NCI-H1105 treated with DMSO at 0.1 percent for 48 hours (cell line): ENCODE data around the gene CTNNB1.

Source experiments
- DNase-seq: peaks from one replicate; lab custom pipeline; 2025; lab: John Stamatoyannopoulos, UW

The CTNNB1 gene

DNA sequence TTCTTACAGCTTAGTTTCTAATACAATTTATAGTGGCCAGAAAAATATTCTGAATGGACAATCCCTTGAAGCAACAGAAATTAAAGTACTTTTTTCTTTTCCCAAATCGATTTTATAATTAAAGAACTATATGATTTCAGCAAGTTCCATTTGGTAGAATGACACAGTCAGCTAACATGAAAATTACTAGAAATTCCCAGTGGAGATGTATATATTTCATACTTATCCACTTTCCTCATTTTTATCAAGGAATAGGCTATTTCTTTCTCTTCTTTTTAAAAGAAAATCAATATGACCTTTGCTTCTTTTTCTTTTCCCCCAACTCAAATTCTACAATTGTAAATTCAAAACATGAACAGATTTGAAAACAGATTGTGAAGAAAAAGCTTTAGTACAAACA is 6.4 kb upstream of the CTNNB1 start:
- no peak for DNase-seq

DNA sequence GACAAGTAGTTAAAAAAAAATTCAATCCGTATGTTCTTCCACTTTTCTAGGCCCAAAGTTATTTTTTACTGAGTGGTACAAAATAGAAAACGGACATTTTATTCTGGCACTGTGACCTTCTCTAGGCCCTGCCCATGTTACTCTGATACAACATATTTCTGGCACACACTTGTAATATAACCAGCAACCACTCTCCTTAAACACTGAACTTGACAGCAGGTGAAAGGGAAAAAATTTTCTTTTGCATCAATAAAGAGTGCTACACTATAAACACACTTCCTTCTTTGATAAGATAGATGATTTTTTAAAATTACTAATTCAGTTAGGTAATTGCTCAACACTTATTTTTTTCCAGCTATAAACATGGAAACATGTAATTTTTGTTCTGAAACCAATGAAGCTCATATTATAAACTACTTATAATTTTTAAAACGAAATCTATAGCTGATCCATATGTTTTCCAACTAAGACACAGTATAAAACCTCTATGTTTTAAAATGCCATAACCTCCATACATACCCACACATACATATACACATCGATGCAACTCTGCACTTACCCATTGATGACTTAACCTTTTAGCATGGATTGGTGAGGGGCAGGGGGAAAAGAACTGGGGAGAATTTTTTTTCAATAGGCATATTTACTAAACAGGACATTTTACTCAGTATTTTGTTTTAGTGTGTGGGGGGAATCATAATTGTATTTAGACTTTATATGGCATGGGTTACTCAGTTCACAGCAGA is 5.3 kb upstream of the CTNNB1 start:
- peak; percentile 40 for DNase-seq

GRCh38 chr3:41194701-41195100 is 4.6 kb upstream of the CTNNB1 start:
- peak; percentile 71 for DNase-seq

- DNase-seq: peak; percentile 58
Measured at GRCh38 chr3:41195946-41196345, 3.4 kb upstream of the CTNNB1 start.

DNA sequence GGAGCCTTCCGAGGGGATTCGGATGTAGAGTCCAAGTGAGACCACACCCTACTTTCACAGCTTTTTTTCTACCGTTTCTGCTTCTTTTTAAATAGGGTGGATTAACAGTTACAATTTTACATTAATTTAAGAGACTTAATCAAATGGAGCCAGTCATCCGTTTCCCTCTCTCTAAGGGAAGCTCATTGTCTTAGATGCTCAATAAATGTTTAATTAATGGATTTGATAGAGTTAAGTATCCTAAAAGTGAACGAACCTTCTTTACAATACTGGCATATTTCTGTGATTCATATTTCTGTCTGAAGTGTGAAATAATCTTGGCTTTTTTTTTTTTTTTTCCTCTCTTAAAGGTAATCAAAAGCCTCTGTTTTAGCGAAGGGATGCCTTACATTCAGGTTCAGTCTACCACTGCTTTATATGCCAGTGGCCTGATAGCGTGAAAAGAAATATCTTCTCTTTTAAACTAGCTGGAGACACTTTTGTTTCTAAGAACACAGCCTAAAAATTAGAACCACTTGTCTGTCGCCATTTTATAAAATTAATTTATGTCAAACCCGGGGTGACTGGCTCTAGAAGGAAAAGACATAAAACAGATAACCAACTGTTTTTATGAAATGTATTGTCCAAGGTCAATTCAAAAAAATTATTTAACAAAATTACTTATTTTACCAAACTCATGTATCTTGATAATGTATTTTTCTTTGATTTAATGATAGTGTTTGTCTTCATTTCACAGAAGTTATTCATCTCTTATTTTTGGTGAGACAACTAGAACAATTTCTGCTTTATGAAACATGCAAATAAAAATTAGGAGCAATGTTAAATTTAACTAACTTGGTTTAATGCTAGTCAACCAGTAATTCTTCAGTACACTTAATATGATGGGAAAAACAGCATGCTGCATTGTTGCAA is 2.5 kb upstream of the CTNNB1 start:
- peak; percentile 4 for DNase-seq

GRCh38 chr3:41198046-41198445 is 1.3 kb upstream of the CTNNB1 start:
- DNase-seq: peak; percentile 40

DNA sequence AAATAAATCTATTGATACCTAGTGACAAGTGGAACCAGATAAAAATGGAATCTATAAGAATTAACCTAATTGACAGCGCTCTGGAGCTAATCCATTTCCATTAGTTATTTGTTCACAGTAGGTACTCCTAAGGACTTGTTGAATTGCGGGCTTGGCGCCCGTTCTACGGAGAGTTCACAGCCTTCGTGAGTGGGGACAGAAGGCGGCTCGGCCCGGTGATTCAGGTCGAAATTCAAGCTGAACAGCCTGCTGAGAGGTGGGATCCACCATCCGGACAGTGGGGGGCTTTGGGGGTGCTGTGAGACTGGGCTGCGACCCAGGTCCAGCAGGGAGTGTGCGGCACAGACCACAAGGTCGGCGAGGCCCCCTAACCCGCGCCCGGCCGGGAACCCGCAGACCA is 779 bp upstream of the CTNNB1 start:
- peak; percentile 41 for DNase-seq

DNA sequence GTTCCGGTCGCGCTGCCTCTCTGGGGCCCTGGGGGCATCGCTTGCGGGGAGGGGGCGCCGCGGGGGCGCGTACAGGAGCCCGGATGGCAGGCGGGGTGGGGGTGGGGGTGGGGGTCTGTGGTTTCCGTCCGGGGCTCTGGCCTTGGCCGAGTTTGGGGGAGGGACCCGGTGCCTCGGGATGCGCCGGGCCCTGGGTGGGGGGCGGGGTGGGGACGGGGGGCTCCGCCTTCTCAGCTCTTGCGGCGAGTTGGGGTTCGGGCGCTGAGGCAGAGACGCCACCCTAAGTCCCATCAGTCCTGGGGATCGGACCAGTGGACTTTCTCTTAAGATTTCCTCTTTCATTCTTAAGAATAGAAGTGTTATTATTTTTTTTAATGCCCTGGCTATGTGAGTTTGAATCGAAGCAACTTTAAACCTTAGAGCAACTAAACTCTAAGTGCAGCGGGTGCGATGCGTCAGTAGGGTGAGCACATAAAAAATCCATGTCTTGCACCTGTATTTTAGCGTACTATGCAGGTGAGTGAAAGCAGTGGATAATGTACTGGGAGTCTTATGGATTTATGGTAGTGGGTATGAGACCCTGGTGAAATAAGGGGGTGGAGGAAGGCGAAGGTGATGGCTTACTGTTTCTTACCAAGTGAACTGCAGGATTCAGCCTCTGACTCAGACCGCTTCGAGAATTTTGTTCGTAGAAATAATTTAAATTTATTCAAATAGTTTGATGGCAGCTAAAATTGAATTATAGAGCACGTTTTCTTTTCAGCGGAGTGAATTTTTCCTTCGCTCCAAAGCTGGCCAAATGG is 762 bp downstream of the CTNNB1 start:
- DNase-seq: peak; percentile 23

- DNase-seq: no peak
Measured at GRCh38 chr3:41200669-41201021, 1.3 kb downstream of the CTNNB1 start.

- no peak for DNase-seq
Measured at GRCh38 chr3:41202075-41202833, 2.9 kb downstream of the CTNNB1 start.

- peak; percentile 5 for DNase-seq
Measured at GRCh38 chr3:41202834-41203345, 3.6 kb downstream of the CTNNB1 start.

- DNase-seq: no peak
Measured at GRCh38 chr3:41204369-41204768, 5.1 kb downstream of the CTNNB1 start.

DNA sequence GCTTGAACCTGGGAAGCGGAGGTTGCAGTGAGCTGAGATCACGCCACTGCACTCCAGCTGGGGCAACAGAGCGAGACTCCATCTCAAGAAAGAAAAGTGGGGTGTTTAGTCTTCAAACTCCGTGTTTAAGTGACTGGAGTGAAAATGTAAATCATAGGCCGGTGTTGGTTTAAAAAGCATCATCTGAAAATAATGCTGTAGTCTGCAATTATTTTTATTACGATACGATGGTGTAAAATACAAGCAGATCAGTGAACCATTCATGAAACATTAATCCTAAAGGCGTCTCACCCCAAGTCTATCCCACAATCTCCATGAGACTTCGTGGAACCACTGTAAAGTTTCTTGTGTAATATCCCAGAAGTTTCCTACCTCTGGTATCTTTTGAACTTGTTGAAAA is 6.3 kb downstream of the CTNNB1 start:
- DNase-seq: no peak

DNA sequence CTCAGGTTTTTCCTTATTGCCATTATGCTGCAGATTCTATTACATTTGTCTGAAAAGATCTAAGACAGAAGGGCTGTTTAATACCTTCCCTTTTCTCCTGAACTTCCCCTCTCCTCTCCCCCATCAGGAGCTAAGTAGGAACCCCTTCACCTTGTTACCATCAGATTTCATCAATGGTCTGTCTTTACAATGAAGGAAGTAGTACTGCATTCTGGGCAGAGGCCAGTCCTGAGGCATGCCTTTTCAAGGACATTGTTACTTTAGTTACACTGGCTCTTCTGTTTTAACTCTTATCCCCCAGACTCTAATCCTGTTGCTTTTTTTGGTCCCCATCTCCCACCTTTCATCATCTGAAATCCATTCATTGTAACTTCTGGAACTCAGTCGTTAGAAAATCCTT is 8.1 kb downstream of the CTNNB1 start:
- no peak for DNase-seq

DNA sequence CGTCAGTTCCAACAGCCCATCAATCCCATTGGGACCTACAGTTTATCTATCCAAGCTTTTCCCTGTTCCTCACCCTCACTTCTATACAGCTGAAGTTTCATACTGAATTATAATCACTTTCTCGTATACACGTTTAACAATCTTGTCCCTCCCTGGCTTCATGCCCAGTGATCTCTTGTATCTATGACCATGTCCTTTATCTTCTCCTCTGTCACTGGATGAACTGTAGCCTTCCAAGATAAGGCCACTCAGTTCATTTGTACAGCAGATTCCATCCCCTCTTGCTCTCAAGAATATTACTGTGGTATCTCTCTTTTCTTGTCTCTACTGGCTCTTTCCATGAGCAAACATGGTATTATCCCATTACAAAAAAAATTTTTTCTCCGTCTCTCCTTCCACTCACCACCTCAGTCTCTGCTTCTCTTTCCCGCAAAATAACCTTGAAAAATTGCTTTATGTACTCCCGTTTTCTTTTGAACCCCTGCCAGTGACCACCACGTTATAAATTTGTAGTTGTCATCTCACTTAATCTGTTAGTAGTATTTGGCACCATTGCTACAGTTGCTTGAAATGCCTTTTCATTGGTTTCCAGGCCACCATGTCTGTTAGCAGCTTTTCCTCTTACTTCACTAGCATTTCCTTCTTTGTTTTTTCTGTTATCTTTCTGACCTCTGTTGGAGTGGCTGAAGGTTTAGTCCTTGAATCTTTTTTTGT is 9.4 kb downstream of the CTNNB1 start:
- no peak for DNase-seq

DNA sequence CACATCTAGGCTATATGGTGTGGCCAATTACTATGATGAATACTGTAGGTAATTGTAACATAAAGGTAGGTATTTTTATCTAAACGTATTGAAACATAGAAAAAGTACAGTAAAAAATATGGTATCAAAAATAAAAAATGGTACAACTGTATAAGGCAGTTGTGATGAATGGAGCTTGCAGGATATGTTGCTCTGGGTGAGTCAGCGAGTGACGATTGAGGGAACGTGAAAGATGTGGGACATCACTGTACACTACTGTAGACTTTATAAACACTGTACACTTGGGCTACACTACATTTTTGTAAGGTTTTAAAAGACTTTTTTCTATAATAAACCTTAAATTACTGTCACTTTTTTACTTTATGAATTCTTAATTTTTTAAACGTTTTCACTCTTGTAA is 10.3 kb downstream of the CTNNB1 start:
- no peak for DNase-seq

DNA sequence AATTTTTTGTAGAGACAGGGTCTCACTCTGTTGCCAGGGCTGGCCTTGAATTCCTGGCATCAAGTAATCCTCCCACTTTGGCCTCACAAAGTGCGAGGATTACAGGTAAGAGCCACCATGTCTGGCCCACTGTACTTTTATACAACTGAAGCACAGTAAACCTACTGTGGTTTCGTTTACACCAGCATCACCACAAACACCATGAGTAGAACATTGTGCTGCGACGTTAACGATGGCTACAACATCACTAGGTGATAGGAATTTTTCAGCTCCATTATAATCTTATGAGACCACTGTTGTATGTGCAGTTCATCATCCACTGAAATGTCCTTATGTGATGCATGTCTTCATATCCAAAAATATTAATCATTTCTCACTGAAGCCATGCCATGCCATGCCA is 11.7 kb downstream of the CTNNB1 start:
- no peak for DNase-seq

DNA sequence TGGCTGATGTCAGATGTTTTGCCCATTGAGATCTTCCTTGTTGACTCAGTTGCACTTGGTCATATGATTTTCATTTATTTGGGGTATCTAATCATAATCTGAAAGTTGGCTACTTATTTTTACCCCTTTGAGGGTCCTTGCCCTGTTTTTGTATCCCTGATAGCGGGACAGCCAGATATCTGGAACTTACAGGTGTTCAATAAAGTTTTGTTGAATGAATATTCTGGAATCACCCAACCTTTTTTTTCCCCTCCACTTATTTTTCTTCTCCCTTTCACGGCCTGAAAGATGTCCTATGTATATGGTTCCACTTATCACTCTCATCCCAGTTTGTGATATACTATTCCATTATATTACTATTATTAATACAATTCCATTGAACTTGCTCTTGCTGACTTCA is 12.8 kb downstream of the CTNNB1 start:
- no peak for DNase-seq

- no peak for DNase-seq
Measured at GRCh38 chr3:41213588-41213987, 14.3 kb downstream of the CTNNB1 start.

DNA sequence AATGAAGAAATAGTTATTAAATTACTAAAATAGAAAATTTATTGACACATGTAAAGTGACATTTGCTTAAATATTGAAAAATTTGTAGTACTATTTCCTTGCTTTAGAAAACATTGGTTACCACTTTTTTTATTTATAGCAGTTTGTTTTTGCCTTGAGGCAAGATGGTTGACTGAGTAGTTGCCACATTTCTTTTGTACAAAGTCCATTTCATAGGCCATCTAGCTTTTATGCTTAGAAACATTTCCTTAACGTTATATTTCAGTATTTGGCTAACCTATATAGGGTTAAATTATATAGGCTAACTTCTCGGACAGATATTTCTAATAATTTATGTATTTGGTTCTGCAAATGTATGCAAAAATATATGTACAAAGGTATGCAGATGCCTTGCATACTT is 17.1 kb downstream of the CTNNB1 start:
- DNase-seq: no peak

DNA sequence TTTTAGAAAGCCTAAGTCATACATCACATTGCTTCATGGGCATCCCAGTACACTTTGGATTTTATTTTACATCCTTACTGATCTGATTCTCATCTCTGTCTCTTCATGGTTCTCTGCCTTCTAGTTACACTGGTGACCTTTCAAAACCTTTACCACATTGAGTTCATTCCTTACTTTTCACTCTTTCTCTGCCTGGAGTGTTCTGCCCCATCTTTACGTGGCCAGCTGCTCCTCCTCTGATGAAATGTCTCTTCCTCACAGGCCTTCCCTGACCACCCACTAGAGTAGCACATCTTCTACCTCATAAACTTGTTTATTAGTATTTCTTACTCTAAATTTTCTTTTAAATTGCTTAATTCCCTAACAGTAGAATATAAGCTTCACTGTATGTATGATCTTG is 17.7 kb downstream of the CTNNB1 start:
- DNase-seq: no peak
